ENCODE results near the gene PRX. TPM values are rescaled to one million over a fixed set of nuclear protein-coding genes. Genes with fewer than 3 reads are reported as not detected.

Gene PRX
- polyA plus RNA-seq, 4 donors = 10.4 to 15.5 (median 13.0) TPM

GRCh38 chr19:40369797-40370196 lies 43.4 kb downstream of the PRX start:
- DNase-seq (ENCODE audit: low read depth in 4 of 4, low spot score in 2 of 4) = no peak

GRCh38 chr19:40367577-40368434 lies 45.4 kb downstream of the PRX start:
- DNase-seq (ENCODE audit: low read depth in 4 of 4, low spot score in 2 of 4) = no peak

DNA sequence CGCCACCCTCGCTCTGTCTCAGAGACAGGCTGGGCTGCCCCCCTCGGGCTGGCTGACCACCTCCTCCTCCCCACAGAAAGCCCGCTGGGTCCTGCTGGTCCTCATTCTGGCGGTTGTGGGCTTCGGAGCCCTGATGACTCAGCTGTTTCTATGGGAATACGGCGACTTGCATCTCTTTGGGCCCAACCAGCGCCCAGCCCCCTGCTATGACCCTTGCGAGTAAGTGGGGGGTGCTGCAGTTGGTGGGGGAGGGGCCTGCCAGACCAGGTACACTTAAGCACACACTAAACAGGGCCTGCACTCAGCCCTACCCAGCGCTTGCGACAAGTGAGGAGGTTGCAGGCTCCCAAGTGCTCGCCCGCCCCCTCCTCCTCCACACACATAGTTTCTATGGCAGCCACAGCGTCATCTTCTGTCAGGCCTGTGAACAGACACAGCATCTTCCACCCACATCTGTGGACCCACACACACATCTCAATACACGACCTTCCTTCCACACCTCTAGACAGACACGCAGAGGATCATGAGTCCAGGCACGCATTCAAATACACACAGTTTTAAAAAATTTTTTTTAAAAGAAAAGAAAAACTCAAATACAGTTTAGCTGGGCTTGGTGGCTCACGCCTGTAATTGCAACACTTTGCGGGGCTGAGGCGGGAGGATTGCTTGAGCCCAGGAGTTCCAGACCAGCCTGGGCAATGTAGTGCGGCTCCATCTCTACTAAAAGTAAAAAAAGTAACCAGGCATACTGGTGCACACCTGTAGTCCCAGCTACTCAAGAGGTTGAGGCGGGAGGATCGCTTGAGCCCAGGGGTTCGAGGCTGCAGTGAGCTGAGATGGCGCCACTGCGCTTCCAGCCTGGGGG lies 46.2 kb downstream of the PRX start:
- no peak for DNase-seq (ENCODE audit: low read depth in 4 of 4, low spot score in 2 of 4)

- DNase-seq (ENCODE audit: low read depth in 4 of 4, low spot score in 2 of 4) = peak in 3 of 4 donors; percentile 68 to 80 (median 73)
Observed at GRCh38 chr19:40365613-40366401, 47.4 kb downstream of the PRX start.

- no peak for DNase-seq (ENCODE audit: low read depth in 4 of 4, low spot score in 2 of 4)
Observed at GRCh38 chr19:40365010-40365409, 48.2 kb downstream of the PRX start.

GRCh38 chr19:40363069-40363468 lies 50.1 kb downstream of the PRX start:
- no peak for DNase-seq (ENCODE audit: low read depth in 4 of 4, low spot score in 2 of 4)

GRCh38 chr19:40362160-40362559 lies 51.0 kb downstream of the PRX start:
- DNase-seq (ENCODE audit: low read depth in 4 of 4, low spot score in 2 of 4) = no peak

DNA sequence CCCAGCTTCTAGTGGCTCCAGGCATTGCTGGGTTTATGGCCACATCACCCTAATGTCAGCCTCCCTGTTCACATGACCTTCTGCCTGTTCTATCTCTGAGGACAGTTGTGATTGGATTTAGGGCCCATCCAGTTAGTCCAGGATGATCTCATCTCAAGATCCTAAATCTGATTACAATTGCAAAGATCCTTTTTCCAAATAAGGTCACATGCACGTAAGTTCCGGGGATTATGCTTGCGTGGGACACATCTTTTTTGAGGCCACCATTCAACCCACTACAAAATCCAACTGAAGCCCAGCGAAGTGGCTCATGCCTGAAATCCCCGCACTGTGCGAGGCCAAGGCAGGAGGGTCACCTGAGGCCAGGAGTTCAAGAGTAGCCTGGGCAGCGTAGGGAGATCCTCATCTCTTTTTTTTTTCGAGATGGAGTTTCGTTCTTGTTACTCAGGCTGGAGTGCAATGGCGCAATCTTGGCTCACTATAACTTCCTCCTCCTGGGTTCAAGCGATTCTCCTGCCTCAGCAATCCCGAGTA lies 52.4 kb downstream of the PRX start:
- no peak for DNase-seq (ENCODE audit: low read depth in 4 of 4, low spot score in 2 of 4)

DNA sequence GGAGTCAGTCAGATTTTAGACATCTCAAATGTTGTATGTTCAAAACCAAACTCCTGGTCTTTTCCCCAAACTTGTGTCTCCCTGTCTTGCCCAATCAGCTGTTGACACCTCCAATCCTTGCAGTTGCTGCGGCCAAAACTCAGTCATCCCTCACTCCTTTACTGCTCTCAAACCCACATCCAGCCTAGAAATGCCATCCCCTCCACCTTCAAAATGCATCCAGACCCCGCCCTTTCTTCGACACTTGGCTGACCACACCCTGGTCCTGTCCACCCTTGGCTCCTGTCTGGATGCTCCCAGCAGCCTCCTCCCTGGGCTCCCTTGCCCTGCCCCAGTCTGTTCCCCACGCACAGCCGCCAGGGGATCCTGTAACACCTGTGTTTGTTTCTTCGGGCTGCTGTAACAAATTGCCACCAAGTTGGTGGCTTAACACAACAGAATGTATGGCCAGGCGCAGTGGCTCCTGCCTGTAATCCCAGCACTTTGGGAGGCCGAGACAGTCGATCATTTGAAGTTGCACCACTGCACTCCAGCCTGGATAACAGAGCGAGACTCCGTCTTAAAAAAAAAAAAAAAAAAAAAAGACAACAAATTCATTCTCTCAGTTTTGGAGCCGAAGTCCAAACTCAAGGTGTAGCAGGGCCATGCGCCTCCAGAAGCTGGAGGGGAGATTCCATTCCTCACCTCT lies 53.0 kb downstream of the PRX start:
- no peak for DNase-seq (ENCODE audit: low read depth in 4 of 4, low spot score in 2 of 4)

DNA sequence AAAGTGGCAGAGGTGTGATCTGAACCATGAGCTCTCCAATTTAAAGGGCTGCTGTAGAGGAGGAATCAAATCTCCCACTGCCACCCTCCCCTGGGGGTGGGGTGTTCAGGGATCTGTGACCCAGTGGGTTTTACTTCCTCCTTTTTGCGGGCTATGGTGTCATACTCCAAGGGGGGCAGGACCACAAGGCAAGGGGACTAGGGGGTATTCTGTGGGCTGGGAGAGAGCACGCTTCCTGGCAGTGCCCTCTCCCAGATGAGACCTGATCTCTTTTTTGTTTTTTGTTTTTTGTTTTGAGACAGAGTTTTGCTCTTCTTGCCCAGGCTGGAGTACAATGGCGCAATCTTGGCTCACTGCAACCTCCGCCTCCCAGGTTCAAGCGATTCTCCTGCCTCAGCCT lies 54.4 kb downstream of the PRX start:
- DNase-seq (ENCODE audit: low read depth in 4 of 4, low spot score in 2 of 4) = no peak

DNA sequence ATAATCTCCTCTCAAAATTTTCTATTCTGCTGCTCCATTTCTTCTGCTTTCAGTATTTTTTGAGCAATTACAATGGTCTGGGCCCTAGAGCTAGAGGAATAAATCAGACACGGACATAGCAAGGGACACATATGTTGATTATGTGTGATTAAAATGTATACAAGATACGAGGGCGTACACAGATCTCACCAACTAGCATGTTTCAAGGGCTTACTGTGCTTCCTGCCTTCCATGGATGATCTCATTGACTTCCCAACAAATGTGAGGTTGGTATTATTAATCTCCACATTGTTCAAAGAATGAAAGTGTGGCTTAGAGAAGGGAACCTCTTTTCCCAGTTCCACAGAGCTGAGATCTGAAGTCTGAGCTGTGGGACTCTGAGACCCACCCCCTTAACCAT lies 55.5 kb downstream of the PRX start:
- DNase-seq (ENCODE audit: low read depth in 4 of 4, low spot score in 2 of 4) = no peak

DNA sequence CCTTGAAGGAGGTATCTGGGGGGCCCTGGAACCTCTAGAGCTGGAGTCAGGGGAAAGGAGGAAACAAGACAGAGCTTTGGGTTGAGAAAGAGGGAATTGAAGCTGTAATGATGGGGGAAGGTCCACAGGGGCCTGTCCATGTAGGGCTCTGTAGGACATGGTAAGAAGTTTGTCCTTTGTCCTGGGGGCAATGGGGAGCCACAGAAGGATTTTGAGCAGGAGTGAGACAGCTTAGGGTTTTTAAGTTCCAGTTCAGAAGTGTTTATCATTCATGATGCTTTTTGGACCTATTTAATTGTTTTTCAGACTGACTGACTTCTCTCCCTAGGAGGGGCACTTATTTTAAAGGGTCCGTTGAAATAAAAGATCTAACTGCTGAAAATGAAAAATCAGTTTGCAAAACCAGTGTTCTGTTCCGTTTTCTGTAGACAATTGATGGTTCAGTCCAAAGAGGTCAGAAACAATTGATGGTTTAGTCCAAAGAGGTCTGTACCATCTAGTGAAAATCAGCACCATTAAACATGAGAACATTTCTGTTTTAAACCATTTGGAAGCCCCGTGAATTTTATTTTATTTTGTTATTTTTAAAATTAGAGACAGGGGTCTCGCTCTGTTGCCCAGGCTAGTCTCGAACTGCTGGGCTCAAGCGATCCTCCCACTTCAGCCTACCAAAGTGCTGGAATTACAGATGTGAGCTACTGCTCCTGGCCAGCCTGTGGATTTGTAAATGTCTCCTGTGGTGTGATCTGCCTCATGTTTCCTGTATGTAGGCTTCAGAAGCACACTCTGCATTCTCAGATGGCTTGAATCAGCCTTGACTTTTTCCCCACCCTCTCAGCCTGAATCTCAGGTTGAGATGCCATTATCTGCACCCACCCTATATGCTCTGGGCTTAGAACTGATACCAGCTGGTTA lies 56.2 kb downstream of the PRX start:
- no peak for DNase-seq (ENCODE audit: low read depth in 4 of 4, low spot score in 2 of 4)

- DNase-seq (ENCODE audit: low read depth in 4 of 4, low spot score in 2 of 4) = no peak
Observed at GRCh38 chr19:40355975-40356680, 57.0 kb downstream of the PRX start.

DNA sequence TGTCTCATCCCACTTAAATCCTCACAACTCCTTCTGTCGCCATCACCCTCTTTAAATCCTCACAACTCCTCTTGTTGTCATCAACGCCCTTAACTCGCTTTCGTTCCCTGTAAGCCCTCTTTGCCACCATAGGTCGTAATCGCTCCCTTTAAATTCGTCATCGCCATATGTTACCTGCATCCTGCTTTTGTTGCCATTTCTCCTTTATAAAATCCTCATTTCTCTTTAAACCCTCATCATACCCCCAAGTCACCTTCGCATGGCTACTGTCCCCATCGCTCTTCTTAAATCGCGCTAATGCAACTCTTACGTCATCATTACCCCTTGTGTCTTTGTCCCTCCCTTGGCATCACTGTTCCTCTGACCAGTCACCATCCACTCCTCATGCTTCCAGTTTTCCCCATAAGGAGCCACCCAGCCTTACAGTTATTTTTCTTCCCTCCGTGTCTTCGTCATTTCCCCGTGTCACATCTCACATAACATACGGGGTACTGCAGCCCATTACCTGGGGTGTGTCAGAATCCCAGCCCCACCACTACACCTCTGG lies 64.1 kb downstream of the PRX start:
- no peak for DNase-seq (ENCODE audit: low read depth in 4 of 4, low spot score in 2 of 4)

DNA sequence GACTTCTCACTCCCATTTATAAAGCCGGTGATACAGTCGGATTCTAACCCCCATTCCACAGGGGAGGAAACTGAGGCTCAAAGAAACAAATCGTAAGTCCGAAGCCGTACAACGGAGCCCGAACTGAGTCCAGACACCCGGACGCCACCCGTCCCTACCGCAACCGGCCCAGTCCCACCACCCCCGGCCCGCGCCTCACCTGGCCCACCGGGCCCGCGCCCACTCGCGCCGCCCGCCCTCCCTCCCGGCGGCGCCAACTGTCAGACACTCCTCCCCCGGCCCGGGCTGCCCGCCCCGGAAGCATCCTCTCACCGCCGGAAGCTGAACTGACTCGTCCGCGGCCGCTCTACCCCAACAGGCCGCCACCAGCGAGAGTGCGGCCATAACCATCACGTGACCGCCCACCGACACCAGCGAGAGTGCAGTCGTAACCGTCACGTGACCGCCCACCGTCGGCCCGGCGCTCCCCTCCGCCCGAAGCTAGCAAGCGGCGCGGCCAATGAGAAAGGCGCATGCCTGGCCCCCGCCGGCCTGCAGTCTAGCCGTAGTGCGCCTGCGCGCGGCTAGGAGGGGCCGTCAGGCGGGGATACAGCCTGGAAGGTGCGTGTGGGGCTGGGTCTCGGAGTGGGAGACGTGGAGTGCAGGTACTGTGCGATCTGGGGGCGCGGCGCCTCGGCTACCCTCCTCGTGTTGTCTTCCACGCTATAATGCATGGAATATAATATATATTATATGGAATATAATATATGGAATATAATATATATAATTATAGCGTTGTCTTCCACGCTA lies 64.9 kb downstream of the PRX start, which contains the start of the genes C19orf47 and PLD3:
TSS of gene C19orf47 (minus strand) at position 273 of the 789 bp plus-strand sequence. CDS start 6,540 bp downstream, outside the sequence.
TSS of gene PLD3 (plus strand) at position 571 of the 789 bp plus-strand sequence. CDS start 17,789 bp downstream, outside the sequence.
- DNase-seq (ENCODE audit: low read depth in 4 of 4, low spot score in 2 of 4) = peak; percentile 78 to 97 (median 96)

DNA sequence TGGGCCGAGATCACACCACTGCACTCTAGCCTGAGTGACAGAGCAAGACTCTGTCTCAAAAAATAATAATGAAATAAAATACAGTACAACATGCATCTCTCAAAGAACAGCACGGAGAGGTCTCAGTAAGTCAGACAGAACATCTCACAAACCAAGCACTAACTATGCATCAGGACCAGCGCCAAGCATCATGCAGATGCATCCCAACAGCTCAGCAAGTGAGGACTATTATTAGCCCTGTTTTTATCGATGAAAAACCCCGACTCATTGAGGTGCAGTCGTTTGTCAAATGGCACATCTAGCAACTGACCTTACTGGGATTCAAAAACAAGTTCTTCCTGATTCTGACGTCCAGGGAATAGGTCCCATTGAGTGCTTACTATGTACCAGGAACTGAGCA lies 68.8 kb downstream of the PRX start:
- DNase-seq (ENCODE audit: low read depth in 4 of 4, low spot score in 2 of 4) = no peak

Data from left renal cortex interstitium (tissue), 4 donors.